ENCODE results near the gene PHIP. TPM values are rescaled to one million over a fixed set of nuclear protein-coding genes. Genes with fewer than 3 reads are reported as not detected.

Gene PHIP
- total and polyA plus RNA-seq, 10 of the 15 experiments (the other 5 are each of a cell fraction or from before 2014, with no cell fraction given): 8.5 to 34.6 (median 17.9) TPM

DNA sequence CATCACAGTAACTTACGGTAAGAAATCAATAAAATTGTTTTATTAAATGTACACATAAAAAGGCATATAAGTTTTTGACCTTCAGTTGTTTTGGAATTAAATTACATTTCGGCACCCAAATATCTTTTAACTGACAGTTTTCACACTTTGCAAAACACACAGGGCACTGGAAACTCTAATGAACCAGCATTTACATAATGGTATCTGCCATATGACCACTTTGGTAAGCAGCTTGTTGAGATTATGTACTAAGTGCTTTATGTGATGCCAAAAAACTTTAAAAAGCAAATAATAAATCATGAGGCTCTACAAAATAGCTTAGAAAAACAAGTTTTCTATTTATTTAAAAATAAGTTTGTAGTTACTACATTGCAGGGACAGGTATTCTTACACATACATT is 142.5 kb downstream of the PHIP start:
- H3K4me1 ChIP-seq (ENCODE audit: control insufficient read depth, insufficient read depth, low read length): no peaks in the 10 kb centered on the region
- H3K9me3 ChIP-seq (replicated peaks; ENCODE audit: control insufficient read depth, insufficient read depth, low read length): no peaks in the 10 kb centered on the region
- CTCF ChIA-PET: no interaction called here
- SMC1A ChIA-PET (ENCODE audit: uncharacterized antibody, unreplicated experiment): interaction anchor here (1.6 kb wide), 1 partner anchor 10 kb away, joined by 11 read pairs; no protein-coding TSS in a partner anchor
- no peaks in the 10 kb centered on the region; a peak in 2 of 4 replicates for H3K36me3 ChIP-seq (ENCODE audit: control insufficient read depth in 2 of 2, insufficient read depth in 2 of 2, low read length in 1 of 2)
- H3K27me3 ChIP-seq (replicated peaks in 1 of 2; ENCODE audit: control insufficient read depth in 2 of 2, insufficient read depth in 2 of 2, low read length in 1 of 2): no peaks in the 10 kb centered on the region
- no peaks in the 10 kb centered on the region for H4K20me1 ChIP-seq (ENCODE audit: control insufficient read depth, insufficient read depth)
- RAD21 ChIA-PET (ENCODE audit: unreplicated experiment): no interaction called here
- no peak for TF ChIP-seq TCF7 (IDR thresholded peaks at IDR 0.05; ENCODE audit: borderline replicate concordance)
- intact Hi-C loops (cut with micrococcal nuclease; ENCODE audit: unreplicated experiment) (no loop called here), in situ Hi-C loops (cut with MboI) (no loop called here)
- no peak for ATAC-seq
- DNase-seq (ENCODE audit: low read depth, low spot score): no peak
- no TSS peak for BruUV-seq (replicated peaks)
- FAIRE-seq: no peak
- POLR2A ChIA-PET: no interaction called here
- no peak overlapping the region for H3K4me3 ChIP-seq
- no peak overlapping the region for H2AFZ ChIP-seq (ENCODE audit: control insufficient read depth, low read depth, low read length)
- no peak overlapping the region for H3K27ac ChIP-seq (ENCODE audit: control insufficient read depth, insufficient read depth)
- 98% methylated on average over 2 of the region's 2 CpGs for WGBS (ENCODE audit: insufficient coverage, insufficient replicate concordance, low lambda C conversion rate, missing lambda C conversion rate)
- H3K9ac ChIP-seq (ENCODE audit: control insufficient read depth, insufficient read depth, low read length): no peak overlapping the region
- H3K4me2 ChIP-seq (ENCODE audit: control insufficient read depth, insufficient read depth): no peak overlapping the region
- H3K79me2 ChIP-seq (ENCODE audit: control insufficient read depth, insufficient read depth, low read length): no peaks in the 10 kb centered on the region

GRCh38 chr6:78925317-78925716 is 152.7 kb downstream of the PHIP start:
- 2% methylated on average over 3 of the region's 3 CpGs for WGBS (ENCODE audit: insufficient coverage, insufficient replicate concordance, low lambda C conversion rate, missing lambda C conversion rate)
- SMC1A ChIA-PET (ENCODE audit: uncharacterized antibody, unreplicated experiment): no interaction called here
- no peak for ATAC-seq
- no peak for TF ChIP-seq GABPA (IDR thresholded peaks at IDR 0.05; ENCODE audit: low read depth)
- TF ChIP-seq E4F1 (IDR thresholded peaks at IDR 0.05; ENCODE audit: borderline replicate concordance, partially characterized antibody): no peak
- TF ChIP-seq, protein P1, sequence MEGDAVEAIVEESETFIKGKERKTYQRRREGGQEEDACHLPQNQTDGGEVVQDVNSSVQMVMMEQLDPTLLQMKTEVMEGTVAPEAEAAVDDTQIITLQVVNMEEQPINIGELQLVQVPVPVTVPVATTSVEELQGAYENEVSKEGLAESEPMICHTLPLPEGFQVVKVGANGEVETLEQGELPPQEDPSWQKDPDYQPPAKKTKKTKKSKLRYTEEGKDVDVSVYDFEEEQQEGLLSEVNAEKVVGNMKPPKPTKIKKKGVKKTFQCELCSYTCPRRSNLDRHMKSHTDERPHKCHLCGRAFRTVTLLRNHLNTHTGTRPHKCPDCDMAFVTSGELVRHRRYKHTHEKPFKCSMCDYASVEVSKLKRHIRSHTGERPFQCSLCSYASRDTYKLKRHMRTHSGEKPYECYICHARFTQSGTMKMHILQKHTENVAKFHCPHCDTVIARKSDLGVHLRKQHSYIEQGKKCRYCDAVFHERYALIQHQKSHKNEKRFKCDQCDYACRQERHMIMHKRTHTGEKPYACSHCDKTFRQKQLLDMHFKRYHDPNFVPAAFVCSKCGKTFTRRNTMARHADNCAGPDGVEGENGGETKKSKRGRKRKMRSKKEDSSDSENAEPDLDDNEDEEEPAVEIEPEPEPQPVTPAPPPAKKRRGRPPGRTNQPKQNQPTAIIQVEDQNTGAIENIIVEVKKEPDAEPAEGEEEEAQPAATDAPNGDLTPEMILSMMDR (IDR thresholded peaks at IDR 0.05 in 2 of 3, conservative IDR thresholded peaks at IDR 0.05 in 1 of 3; ENCODE audit: control insufficient read depth in 2 of 3, extremely low read depth in 1 of 3, insufficient read depth in 1 of 3, low read depth in 3 of 3, low read length in 3 of 3): no peak
- TF ChIP-seq EZH2 (IDR thresholded peaks at IDR 0.05; ENCODE audit: borderline replicate concordance, control insufficient read depth, low read depth, low read length): no peak
- TF ChIP-seq, protein P2, sequence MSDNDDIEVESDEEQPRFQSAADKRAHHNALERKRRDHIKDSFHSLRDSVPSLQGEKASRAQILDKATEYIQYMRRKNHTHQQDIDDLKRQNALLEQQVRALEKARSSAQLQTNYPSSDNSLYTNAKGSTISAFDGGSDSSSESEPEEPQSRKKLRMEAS (IDR thresholded peaks at IDR 0.05; ENCODE audit: low read depth, low read length): no peak
- TF ChIP-seq ATF7 (IDR thresholded peaks at IDR 0.05; ENCODE audit: low read depth): no peak
- no peak for TF ChIP-seq HDAC6 (IDR thresholded peaks at IDR 0.05; ENCODE audit: unreplicated experiment)
- TF ChIP-seq PML (IDR thresholded peaks at IDR 0.05; ENCODE audit: low read length): no peak
- no peak for TF ChIP-seq IKZF1 (conservative IDR thresholded peaks at IDR 0.05)
- TF ChIP-seq, protein P3, sequence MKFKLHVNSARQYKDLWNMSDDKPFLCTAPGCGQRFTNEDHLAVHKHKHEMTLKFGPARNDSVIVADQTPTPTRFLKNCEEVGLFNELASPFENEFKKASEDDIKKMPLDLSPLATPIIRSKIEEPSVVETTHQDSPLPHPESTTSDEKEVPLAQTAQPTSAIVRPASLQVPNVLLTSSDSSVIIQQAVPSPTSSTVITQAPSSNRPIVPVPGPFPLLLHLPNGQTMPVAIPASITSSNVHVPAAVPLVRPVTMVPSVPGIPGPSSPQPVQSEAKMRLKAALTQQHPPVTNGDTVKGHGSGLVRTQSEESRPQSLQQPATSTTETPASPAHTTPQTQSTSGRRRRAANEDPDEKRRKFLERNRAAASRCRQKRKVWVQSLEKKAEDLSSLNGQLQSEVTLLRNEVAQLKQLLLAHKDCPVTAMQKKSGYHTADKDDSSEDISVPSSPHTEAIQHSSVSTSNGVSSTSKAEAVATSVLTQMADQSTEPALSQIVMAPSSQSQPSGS (IDR thresholded peaks at IDR 0.05; ENCODE audit: low read length): no peak

More at GRCh38 chr6:78925317-78925716, 152.7 kb downstream of the PHIP start:
- intact Hi-C loops (cut with micrococcal nuclease; ENCODE audit: unreplicated experiment): no loop called here
- H3K79me2 ChIP-seq (ENCODE audit: control insufficient read depth, insufficient read depth, low read length): no peaks in the 10 kb centered on the region
- H3K27ac ChIP-seq (ENCODE audit: control insufficient read depth, insufficient read depth): no peak overlapping the region
- H3K9ac ChIP-seq (ENCODE audit: control insufficient read depth, insufficient read depth, low read length): no peak overlapping the region
- DNase-seq (ENCODE audit: low read depth, low spot score): no peak
- no peak overlapping the region for H2AFZ ChIP-seq (ENCODE audit: control insufficient read depth, low read depth, low read length)
- in situ Hi-C loops (cut with MboI): no loop called here
- H4K20me1 ChIP-seq (ENCODE audit: control insufficient read depth, insufficient read depth): no peaks in the 10 kb centered on the region
- no peaks in the 10 kb centered on the region for H3K36me3 ChIP-seq (ENCODE audit: control insufficient read depth in 2 of 2, insufficient read depth in 2 of 2, low read length in 1 of 2)
- ChIA-PET RAD21 (ENCODE audit: unreplicated experiment) (no interaction called here), POLR2A (no interaction called here), CTCF (no interaction called here)
- no peak for FAIRE-seq
- no peak overlapping the region for H3K4me3 ChIP-seq
- no peaks in the 10 kb centered on the region for H3K4me1 ChIP-seq (ENCODE audit: control insufficient read depth, insufficient read depth, low read length)
- BruUV-seq (replicated peaks): no TSS peak
- no peaks in the 10 kb centered on the region; the same call in 2 of the 3 replicates for H3K9me3 ChIP-seq (replicated peaks; ENCODE audit: control insufficient read depth, insufficient read depth, low read length)
- no peaks in the 10 kb centered on the region for H3K27me3 ChIP-seq (replicated peaks in 1 of 2; ENCODE audit: control insufficient read depth in 2 of 2, insufficient read depth in 2 of 2, low read length in 1 of 2)
- no peak overlapping the region for H3K4me2 ChIP-seq (ENCODE audit: control insufficient read depth, insufficient read depth)

All from GM12878 (cell line).